Spleen (tissue), 11 donors: ENCODE data around the gene SEPTIN10. TPM values are rescaled to one million over a fixed set of nuclear protein-coding genes. Genes with fewer than 3 reads are reported as not detected.

Source experiments
- DNase-seq: peaks from one replicate; pipeline ENCODE4 v3.0.0-alpha.2; 2020
- H3K27ac ChIP-seq, 8 donors: fragments of 200-600 bp; sonication (generic) in 7 of 8; 1 replicate in 4 of 8; 2 replicates in 4 of 8; pipeline versions ENCODE4 v1.5.0 to v1.8.0; 2016 to 2021; ENCODE audit warnings: inconsistent platforms in 4 of 8, mild to moderate bottlenecking in 4 of 8, moderate library complexity in 1 of 8
- H3K27me3 ChIP-seq, 7 donors: fragments of 200-600 bp; sonication (generic) in 6 of 7; replicated peaks in 1 of 7; 1 replicate in 4 of 7; 2 replicates in 3 of 7; pipeline versions ENCODE4 v1.5.0 to v1.8.0; 2016 to 2021; ENCODE audit warnings: inconsistent platforms in 3 of 7, mild to moderate bottlenecking in 1 of 7
- H3K36me3 ChIP-seq, 6 donors: fragments of 200-600 bp; sonication (generic) in 5 of 6; 1 replicate in 4 of 6; 2 replicates in 2 of 6; pipeline versions ENCODE4 v1.5.0 to v1.8.0; 2016 to 2021; ENCODE audit warnings: inconsistent platforms in 2 of 6
- H3K4me1 ChIP-seq, 6 donors: fragments of 200-600 bp; sonication (generic) in 5 of 6; 1 replicate in 3 of 6; 2 replicates in 3 of 6; pipeline versions ENCODE4 v1.5.0 to v1.8.0; 2016 to 2021; ENCODE audit warnings: inconsistent platforms in 3 of 6
- H3K4me3 ChIP-seq, 8 donors: fragments of 200-600 bp; sonication (generic) in 7 of 8; 1 replicate in 4 of 8; 2 replicates in 4 of 8; pipeline versions ENCODE4 v1.5.0 to v1.8.0; 2016 to 2021; ENCODE audit warnings: inconsistent platforms in 4 of 8, mild to moderate bottlenecking in 4 of 8, moderate library complexity in 2 of 8
- H3K9me3 ChIP-seq, 8 donors: fragments of 200-600 bp; sonication (generic) in 7 of 8; 1 replicate in 4 of 8; 2 replicates in 4 of 8; pipeline versions ENCODE4 v1.5.0 to v1.8.0; 2016 to 2021; ENCODE audit warnings: inconsistent platforms in 4 of 8
- POLR2A ChIP-seq, 3 donors: fragments of 450-650 bp; IDR thresholded peaks; one replicate each; pipeline ENCODE4 v1.5.1; 2017; ENCODE audit warnings: antibody characterized with exemption in 3 of 3, mild to moderate bottlenecking in 1 of 3
- POLR2AphosphoS5 ChIP-seq, 3 donors: sonication (generic); formaldehyde crosslinking; IDR thresholded peaks; one replicate each; pipeline ENCODE4 v1.5.1; 2017; ENCODE audit warnings: antibody characterized with exemption in 3 of 3
- WGBS, 5 donors: extraction: QIAGEN DNeasy Blood & Tissue Kit in 3 of 5; methylation state at CpG; one replicate each; pipeline versions ENCODE4 v1.1.5 to v1.1.7; 2013 to 2018; 5-methylcytosine and 5-hydroxymethylcytosine counted together
- intact Hi-C: fragments of 100-400 bp; cut with DNase I; formaldehyde crosslinking; loops from one replicate; pipeline ENCODE4 v1.15.0; 2023; ENCODE audit warnings: low total_unique reads
- polyA plus RNA-seq, 3 donors: library from polyadenylated mRNA; stranded (reverse); fragments of 200-250 nt; gene quantifications; one replicate each; pipeline ENCODE4 v1.2.1, GENCODE V29; 2013
- total RNA-seq, 7 donors: library from RNA; depleted of rRNA in 3 of 7; stranded (reverse); fragments of >200 nt in 3 of 7; fragmentation: NEBNext Ultra II Directional in 4 of 7; extraction: Animal tissue kit (Norgen Biotek cat#: 25700) in 4 of 7; gene quantifications; one replicate each; pipeline versions ENCODE4 v1.1.0 to v1.2.1, GENCODE V29; 2016 to 2021
- TF ChIP-seq, protein P1 (sequence below), 11 experiments: fragments of 200-600 bp in 7 of 11; fragments of 450-650 bp in 4 of 11; sonication (generic) in 4 of 11; IDR thresholded peaks in 8 of 11; conservative IDR thresholded peaks in 3 of 11; 1 replicate in 7 of 11; 2 replicates in 4 of 11; pipeline versions ENCODE4 v1.4.0 to v1.8.0; 2016 to 2021; ENCODE audit warnings: antibody characterized with exemption in 11 of 11, inconsistent platforms in 4 of 11, mild to moderate bottlenecking in 1 of 11
- donor health status: healthy with polysubstance abuse.
- donor health status: DM: no; HTN: no; CAD: no; lungs with moderate emphysema.
- donor health status: DM: no; HTN: no; CAD: no.
- donor health status: Bipolar disorder and iron deficiency.
- donor health status: healthy.
- donor health status: DM: no; HTN: no; CAD: no.
- donor health status: DM: yes; HTN: yes; CAD: no.

The SEPTIN10 gene
- total and polyA plus RNA-seq, 10 donors, result 14.7 to 95.3 (median 58.3) TPM

- no peaks in the 10 kb centered on the region for H3K27me3 ChIP-seq
- H3K27ac ChIP-seq, result no peak overlapping the region
- H3K4me3 ChIP-seq, result no peak overlapping the region
- DNase-seq, result no peak
- no peaks in the 10 kb centered on the region for H3K4me1 ChIP-seq
- peaks cover 0 to 5% (median 0%) of the 10 kb centered on the region in 6 donors for H3K36me3 ChIP-seq
- WGBS, 5 donors, result 92 to 95% (median 92%) methylated on average over 16 of the region's 16 CpGs
- intact Hi-C loops, result no loop called here
- no peaks in the 10 kb centered on the region for H3K9me3 ChIP-seq
- TF ChIP-seq POLR2AphosphoS5 (IDR thresholded peaks at IDR 0.05) (no peak), POLR2A (IDR thresholded peaks at IDR 0.05) (no peak)
- TF ChIP-seq, protein P1, sequence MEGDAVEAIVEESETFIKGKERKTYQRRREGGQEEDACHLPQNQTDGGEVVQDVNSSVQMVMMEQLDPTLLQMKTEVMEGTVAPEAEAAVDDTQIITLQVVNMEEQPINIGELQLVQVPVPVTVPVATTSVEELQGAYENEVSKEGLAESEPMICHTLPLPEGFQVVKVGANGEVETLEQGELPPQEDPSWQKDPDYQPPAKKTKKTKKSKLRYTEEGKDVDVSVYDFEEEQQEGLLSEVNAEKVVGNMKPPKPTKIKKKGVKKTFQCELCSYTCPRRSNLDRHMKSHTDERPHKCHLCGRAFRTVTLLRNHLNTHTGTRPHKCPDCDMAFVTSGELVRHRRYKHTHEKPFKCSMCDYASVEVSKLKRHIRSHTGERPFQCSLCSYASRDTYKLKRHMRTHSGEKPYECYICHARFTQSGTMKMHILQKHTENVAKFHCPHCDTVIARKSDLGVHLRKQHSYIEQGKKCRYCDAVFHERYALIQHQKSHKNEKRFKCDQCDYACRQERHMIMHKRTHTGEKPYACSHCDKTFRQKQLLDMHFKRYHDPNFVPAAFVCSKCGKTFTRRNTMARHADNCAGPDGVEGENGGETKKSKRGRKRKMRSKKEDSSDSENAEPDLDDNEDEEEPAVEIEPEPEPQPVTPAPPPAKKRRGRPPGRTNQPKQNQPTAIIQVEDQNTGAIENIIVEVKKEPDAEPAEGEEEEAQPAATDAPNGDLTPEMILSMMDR (IDR thresholded peaks at IDR 0.05 in 8 of 11, conservative IDR thresholded peaks at IDR 0.05 in 3 of 11), result no peak
Observed at GRCh38 chr2:109594246-109594885, 19.4 kb downstream of the SEPTIN10 start.

DNA sequence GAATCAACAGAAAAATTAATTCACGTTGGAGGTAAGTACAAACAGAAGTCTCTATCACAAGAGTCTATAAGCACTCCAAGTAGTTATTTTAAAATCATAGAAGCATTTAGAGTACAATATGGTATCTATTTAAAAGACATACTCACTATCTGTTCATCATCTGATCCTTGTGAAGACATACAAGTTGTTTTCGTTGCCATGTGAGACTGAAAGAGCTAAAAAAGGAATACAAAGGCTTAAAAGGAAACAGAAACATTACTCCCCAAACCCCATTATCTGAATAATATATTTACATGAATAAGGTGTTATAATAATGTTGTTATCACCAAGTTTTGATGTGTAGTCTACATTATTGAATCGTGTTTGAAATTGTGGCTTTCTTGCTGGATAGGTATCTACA lies 20.9 kb downstream of the SEPTIN10 start:
- no peaks in the 10 kb centered on the region for H3K27me3 ChIP-seq
- H3K36me3 ChIP-seq, result peaks cover 0 to 5% (median 0%) of the 10 kb centered on the region in 6 donors
- no peaks in the 10 kb centered on the region for H3K9me3 ChIP-seq
- H3K27ac ChIP-seq, result no peak overlapping the region
- H3K4me1 ChIP-seq, result no peaks in the 10 kb centered on the region
- no peak overlapping the region for H3K4me3 ChIP-seq
- DNase-seq, result no peak
- intact Hi-C loops, result no loop called here
- TF ChIP-seq, protein P1 (IDR thresholded peaks at IDR 0.05 in 8 of 11, conservative IDR thresholded peaks at IDR 0.05 in 3 of 11), result no peak
- TF ChIP-seq POLR2AphosphoS5 (IDR thresholded peaks at IDR 0.05) (no peak), POLR2A (IDR thresholded peaks at IDR 0.05) (no peak)
- WGBS, 5 donors, result 80 to 91% (median 89%) methylated on average over 3 of the region's 3 CpGs

DNA sequence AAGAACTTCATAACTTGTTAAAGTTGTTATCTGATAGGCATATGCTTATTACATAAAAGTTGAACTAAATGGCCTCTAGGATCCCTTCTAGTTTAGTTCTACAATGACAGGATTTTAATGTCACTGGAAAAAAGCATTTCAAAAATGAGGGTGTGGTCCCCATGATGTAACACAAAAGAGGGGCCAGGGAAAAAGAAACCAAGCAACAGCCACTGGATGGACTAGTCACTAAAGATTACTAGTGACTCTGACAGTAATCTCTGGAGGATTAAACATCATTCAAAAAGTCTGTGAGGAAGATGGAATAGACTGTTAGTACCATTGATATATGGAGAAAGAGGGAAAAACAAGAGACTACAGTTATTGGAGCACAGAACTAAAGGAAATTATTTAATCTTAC lies 22.6 kb downstream of the SEPTIN10 start:
- Histone ChIP-seq H3K27me3 (no peaks in the 10 kb centered on the region), H3K9me3 (no peaks in the 10 kb centered on the region), H3K4me1 (no peaks in the 10 kb centered on the region), H3K27ac (no peak overlapping the region), H3K4me3 (no peak overlapping the region), H3K36me3 (peaks cover 0 to 5% (median 0%) of the 10 kb centered on the region in 6 donors)
- DNase-seq, result no peak
- no peak for TF ChIP-seq POLR2A (IDR thresholded peaks at IDR 0.05)
- no peak for TF ChIP-seq POLR2AphosphoS5 (IDR thresholded peaks at IDR 0.05)
- TF ChIP-seq, protein P1 (IDR thresholded peaks at IDR 0.05 in 8 of 11, conservative IDR thresholded peaks at IDR 0.05 in 3 of 11), result no peak
- intact Hi-C loops, result no loop called here

DNA sequence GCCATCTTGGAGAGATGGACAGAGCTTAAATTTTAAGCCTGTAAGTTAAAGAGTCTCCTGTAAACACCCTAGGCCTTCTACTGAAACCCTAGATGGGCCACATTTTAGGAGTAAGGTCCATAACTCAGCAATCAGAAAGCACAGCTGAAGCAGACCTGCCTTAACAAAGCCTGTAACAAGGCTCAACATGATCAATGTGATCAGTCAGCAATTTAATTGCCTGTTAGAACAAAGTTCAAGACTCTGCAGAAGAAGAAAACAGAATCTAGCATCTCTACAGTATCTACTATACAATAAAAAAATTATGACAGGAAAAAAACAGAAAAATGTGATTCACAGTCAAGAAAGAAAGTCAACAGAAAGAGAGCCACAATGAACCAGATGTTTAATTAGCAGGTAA lies 27.1 kb downstream of the SEPTIN10 start:
- H3K36me3 ChIP-seq, result peaks cover 0 to 9% (median 0%) of the 10 kb centered on the region in 6 donors
- TF ChIP-seq, protein P1 (IDR thresholded peaks at IDR 0.05 in 8 of 11, conservative IDR thresholded peaks at IDR 0.05 in 3 of 11), result no peak
- TF ChIP-seq POLR2AphosphoS5 (IDR thresholded peaks at IDR 0.05) (no peak), POLR2A (IDR thresholded peaks at IDR 0.05) (no peak)
- DNase-seq, result no peak
- no peaks in the 10 kb centered on the region for H3K9me3 ChIP-seq
- no peak overlapping the region for H3K27ac ChIP-seq
- intact Hi-C loops, result no loop called here
- H3K4me1 ChIP-seq, result no peaks in the 10 kb centered on the region
- no peaks in the 10 kb centered on the region for H3K27me3 ChIP-seq
- H3K4me3 ChIP-seq, result no peak overlapping the region
